Skeletal muscle tissue (tissue), 4 donors: ENCODE data around the gene ZNF598. TPM values are rescaled to one million over a fixed set of nuclear protein-coding genes. Genes with fewer than 3 reads are reported as not detected.

ENCODE experiments used
- H3K27ac ChIP-seq: one replicate; pipeline ENCODE4 v1.7.0; 2013; ENCODE audit warnings: mild to moderate bottlenecking, low read depth, low read length, inconsistent platforms
- H3K27me3 ChIP-seq, 3 donors: one replicate each; pipeline ENCODE4 v1.7.0; 2013; ENCODE audit warnings: low read length in 3 of 3; ENCODE audit not compliant: control insufficient read depth in 3 of 3, insufficient read depth in 3 of 3
- H3K36me3 ChIP-seq, 3 donors: one replicate each; pipeline ENCODE4 v1.7.0; 2013; ENCODE audit warnings: low read length in 3 of 3; ENCODE audit not compliant: control insufficient read depth in 3 of 3, insufficient read depth in 3 of 3
- H3K4me1 ChIP-seq, 3 donors: one replicate each; pipeline ENCODE4 v1.7.0; 2013; ENCODE audit warnings: low read length in 3 of 3, mild to moderate bottlenecking in 3 of 3; ENCODE audit not compliant: control insufficient read depth in 3 of 3, insufficient read depth in 3 of 3
- H3K4me3 ChIP-seq, 3 donors: one replicate each; pipeline ENCODE4 v1.7.0; 2013; ENCODE audit warnings: low read length in 3 of 3
- H3K9ac ChIP-seq, 3 donors: one replicate each; pipeline ENCODE4 v1.7.0; 2013; ENCODE audit warnings: low read length in 3 of 3, mild to moderate bottlenecking in 3 of 3, moderate library complexity in 2 of 3, low read depth in 1 of 3
- H3K9me3 ChIP-seq, 3 donors: one replicate each; pipeline ENCODE4 v1.7.0; 2013; ENCODE audit warnings: low read length in 3 of 3; ENCODE audit not compliant: control insufficient read depth in 3 of 3
- total RNA-seq: library from RNA; depleted of rRNA; stranded (reverse); fragments of >200 nt; gene quantifications from one replicate; pipeline ENCODE4 v1.2.3, GENCODE V29; 2014
- donor health status: Osteomylitis.

Gene ZNF598
- total RNA-seq, 1 donor from 2014 or later: 4.7 TPM

DNA sequence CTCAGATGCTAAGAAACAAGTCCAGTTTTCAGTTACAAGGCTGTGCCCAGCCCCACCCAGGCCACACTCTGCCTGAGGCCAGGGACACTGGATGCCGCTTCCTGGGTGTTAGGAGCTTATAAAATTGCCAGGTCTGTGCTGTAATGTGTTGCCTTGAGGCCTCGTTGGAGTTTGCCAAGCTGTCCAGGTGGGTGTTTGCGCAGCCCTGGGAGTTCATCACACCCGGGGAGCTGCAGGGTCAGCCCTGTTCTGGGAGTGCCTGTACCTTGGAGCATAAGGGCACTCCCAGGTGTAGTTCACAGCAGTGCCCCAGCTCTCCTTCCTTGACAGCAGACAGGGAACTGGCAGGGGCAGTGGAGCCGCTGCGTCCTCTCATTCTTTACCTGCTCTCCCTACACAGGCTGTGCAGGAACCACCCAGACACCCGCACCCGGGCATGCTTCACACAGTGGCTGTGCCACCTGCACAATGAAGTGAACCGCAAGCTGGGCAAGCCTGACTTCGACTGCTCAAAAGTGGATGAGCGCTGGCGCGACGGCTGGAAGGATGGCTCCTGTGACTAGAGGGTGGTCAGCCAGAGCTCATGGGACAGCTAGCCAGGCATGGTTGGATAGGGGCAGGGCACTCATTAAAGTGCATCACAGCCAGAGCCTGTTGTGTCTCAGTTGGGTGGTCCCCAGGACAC is 24.0 kb downstream of the ZNF598 start:
- H3K27ac ChIP-seq: no peak overlapping the region
- no peaks in the 10 kb centered on the region for H3K9me3 ChIP-seq
- peaks cover 23 to 31% (median 26%) of the 10 kb centered on the region in 3 donors for H3K27me3 ChIP-seq
- H3K4me1 ChIP-seq: peaks cover 26 to 50% (median 32%) of the 10 kb centered on the region in 3 donors
- peak overlapping the region in 1 of 3 donors; percentile 82 for H3K9ac ChIP-seq
- peaks cover 16 to 20% (median 18%) of the 10 kb centered on the region in 3 donors for H3K36me3 ChIP-seq
- peak overlapping the region in 2 of 3 donors; percentile 81 for H3K4me3 ChIP-seq

DNA sequence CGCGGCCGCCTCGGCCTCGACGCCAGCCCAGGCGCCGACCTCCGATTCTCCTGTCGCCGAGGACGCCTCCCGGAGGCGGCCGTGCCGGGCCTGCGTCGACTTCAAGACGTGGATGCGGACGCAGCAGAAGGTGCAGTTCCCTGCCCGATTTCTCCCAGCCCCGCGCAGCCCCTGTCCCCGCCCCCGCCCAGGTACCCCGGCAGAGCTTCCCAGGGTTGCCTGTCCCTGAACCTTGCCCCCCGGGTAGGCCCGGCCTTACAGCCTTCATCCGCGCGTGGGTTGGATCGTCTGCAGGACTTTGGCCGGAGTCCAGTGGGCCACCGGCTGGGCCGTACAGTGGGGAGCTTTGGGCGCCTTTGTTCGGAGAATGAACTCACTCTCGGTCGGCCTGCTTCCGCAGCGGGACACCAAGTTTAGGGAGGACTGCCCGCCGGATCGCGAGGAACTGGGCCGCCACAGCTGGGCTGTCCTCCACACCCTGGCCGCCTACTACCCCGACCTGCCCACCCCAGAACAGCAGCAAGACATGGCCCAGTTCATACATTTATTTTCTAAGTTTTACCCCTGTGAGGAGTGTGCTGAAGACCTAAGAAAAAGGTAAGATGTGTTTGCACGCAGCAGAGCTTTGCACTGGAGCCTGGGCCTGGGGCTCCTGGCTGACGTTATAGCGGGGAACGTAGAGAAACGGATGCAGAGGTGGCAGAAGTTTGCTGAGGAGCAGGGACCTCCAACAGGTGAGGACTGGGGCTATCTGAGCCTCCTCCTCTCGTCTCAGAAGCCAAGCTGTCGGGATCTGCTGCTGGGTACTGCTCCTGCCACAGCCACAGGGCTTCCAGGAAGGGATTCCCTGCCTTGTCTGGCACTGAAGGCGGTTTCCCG is 25.0 kb downstream of the ZNF598 start:
- H3K4me3 ChIP-seq: peak overlapping the region; percentile 60 to 81 (median 81)
- H3K27me3 ChIP-seq: peaks cover 20 to 32% (median 25%) of the 10 kb centered on the region in 3 donors
- no peaks in the 10 kb centered on the region for H3K9me3 ChIP-seq
- peak overlapping the region; percentile 33 to 82 (median 70) for H3K9ac ChIP-seq
- H3K27ac ChIP-seq: peak overlapping the region; percentile 47
- H3K36me3 ChIP-seq: peaks cover 16 to 20% (median 18%) of the 10 kb centered on the region in 3 donors
- H3K4me1 ChIP-seq: peaks cover 29 to 56% (median 37%) of the 10 kb centered on the region in 3 donors

DNA sequence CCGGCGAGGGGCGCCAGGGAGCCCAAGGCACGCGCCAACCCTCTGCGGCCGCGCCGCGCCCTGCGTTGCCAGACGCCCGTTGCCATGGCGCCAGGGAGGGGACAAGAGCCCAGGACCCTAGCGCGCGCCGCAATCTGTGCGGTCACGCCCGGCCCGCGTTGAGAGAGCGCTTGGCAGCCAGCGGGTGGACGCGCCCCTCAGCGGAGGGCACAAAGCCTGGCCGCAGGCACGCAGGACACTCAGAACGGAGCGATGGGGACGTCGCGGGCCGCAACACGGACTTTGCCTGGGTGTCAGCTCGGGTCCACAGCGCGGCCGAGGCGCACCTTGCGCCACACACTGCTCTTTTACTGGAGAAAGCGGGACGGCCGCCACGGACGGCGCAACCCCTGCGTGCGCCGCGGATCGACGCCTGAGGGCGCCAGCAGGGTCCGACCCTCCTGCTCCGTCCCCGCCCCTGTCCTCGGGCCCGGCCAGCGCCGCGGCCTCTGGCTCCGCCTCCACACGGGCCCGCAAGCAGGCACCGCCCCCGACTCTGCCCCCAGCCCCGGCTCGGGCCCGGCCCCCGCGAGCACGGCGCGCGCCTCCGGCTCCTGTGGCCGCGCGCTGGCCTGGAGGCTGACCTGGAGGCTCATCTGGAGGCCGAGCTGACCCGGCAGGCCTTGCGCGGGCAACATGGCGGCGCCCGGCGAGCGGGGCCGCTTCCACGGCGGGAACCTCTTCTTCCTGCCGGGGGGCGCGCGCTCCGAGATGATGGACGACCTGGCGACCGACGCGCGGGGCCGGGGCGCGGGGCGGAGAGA is 25.9 kb downstream of the ZNF598 start, which contains the start of gene GFER:
GFER (plus strand) TSS at position 650 of the 803 bp plus-strand sequence; CDS start at position 676, 26 bp downstream.
- Histone ChIP-seq H3K9ac (peak within 1 kb of the TSS; percentile 43 to 82 (median 70)), H3K27ac (peak within 1 kb of the TSS; percentile 47), H3K9me3 (no peaks in the 10 kb centered on the region), H3K4me1 (peaks cover 29 to 50% (median 37%) of the 10 kb centered on the region in 3 donors), H3K36me3 (peaks cover 17 to 20% (median 18%) of the 10 kb centered on the region in 3 donors), H3K4me3 (peak within 1 kb of the TSS; percentile 60 to 81 (median 81)), H3K27me3 (peaks cover 12 to 27% (median 21%) of the 10 kb centered on the region in 3 donors)

DNA sequence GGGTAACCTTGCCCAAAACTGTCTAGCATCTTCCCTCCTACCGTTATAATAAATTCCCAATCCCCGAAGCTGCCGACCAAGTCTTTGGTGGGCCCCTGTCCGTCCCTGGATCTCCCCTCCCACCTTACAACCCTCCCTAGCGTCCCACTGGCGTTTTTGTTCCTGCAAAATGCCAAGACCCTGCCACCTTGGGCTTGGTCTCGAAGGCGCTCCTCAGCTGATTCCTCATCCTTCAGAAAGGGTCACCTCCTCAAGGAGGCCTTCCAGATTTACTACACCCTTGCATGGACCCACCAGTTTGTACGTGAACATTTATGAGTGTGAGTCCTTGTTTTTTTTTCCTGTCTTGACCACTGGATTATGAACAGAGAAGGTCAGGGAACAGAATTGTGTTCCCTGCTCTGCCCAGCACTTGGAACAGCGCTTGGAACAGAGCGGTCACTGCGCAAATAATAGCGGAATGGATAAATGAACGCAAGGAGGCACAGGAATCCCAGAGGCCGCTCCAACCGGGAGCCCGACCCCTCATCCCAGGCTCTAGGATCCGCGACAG is 26.6 kb downstream of the ZNF598 start:
- Histone ChIP-seq H3K4me1 (peaks cover 29 to 50% (median 37%) of the 10 kb centered on the region in 3 donors), H3K36me3 (peaks cover 21 to 25% (median 23%) of the 10 kb centered on the region in 3 donors), H3K4me3 (peak overlapping the region; percentile 54 to 81 (median 81)), H3K27ac (peak overlapping the region; percentile 44), H3K9me3 (no peaks in the 10 kb centered on the region), H3K9ac (peak overlapping the region; percentile 43 to 82 (median 65)), H3K27me3 (peaks cover 7 to 23% (median 17%) of the 10 kb centered on the region in 3 donors)

DNA sequence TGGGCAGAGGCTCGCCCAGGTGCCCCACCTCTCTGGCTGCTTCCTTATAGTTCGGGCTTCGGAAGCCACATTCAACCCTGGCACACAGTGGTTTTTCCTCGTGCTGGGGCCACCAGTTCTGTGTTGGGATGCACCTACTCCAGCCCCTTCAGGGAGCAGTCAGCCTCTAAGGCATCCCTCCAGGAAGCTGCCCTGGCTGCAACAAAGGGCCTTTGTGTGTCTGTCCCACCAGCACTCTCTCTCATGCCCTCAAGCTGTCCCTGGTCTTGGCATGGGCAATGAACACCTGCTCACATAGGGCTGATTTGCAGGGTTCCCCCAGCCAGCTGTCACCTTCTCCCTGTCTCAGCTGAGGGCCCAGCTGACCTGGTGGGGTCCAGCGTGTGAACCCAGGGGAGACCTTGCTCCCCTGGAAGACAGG is 27.6 kb downstream of the ZNF598 start:
- H3K27ac ChIP-seq: no peak overlapping the region
- peaks cover 29 to 50% (median 37%) of the 10 kb centered on the region in 3 donors for H3K4me1 ChIP-seq
- H3K27me3 ChIP-seq: peaks cover 5 to 17% (median 16%) of the 10 kb centered on the region in 3 donors
- H3K9ac ChIP-seq: peak overlapping the region in 1 of 3 donors; percentile 16
- no peaks in the 10 kb centered on the region for H3K9me3 ChIP-seq
- no peak overlapping the region for H3K4me3 ChIP-seq
- peaks cover 30 to 32% (median 32%) of the 10 kb centered on the region in 3 donors for H3K36me3 ChIP-seq

DNA sequence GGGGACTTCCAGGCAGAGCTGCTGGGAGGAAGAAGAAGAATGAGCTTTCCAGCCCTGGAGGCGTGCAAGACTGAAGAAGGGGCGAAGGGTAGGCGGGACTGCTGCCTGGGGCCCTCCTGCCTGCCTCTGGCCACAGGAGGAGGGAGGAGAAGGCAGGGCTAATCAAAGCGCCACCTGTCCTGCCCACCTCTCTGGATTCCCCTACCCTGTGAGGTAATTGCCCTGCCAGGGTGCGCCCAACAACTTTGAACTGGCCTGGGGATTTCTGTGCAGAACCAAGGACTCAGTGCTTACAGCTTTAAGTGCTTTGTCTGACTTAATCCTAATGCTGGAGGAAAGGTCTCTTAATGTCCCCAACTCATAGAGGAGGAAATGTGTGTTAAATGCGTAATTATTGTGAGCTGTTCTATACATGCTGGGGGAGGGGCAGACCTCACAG is 28.2 kb downstream of the ZNF598 start, which contains the start of gene NOXO1:
NOXO1 (minus strand) TSS at position 72 of the 439 bp plus-strand sequence. CDS start 290 bp downstream, outside the sequence.
- Histone ChIP-seq H3K27ac (no peak within 1 kb of the TSS), H3K4me1 (peaks cover 29 to 50% (median 37%) of the 10 kb centered on the region in 3 donors), H3K9ac (peak within 1 kb of the TSS in 1 of 3 donors; percentile 33), H3K27me3 (peaks cover 5 to 20% (median 17%) of the 10 kb centered on the region in 3 donors), H3K9me3 (no peaks in the 10 kb centered on the region), H3K4me3 (no peak within 1 kb of the TSS), H3K36me3 (peaks cover 30 to 33% (median 32%) of the 10 kb centered on the region in 3 donors)

DNA sequence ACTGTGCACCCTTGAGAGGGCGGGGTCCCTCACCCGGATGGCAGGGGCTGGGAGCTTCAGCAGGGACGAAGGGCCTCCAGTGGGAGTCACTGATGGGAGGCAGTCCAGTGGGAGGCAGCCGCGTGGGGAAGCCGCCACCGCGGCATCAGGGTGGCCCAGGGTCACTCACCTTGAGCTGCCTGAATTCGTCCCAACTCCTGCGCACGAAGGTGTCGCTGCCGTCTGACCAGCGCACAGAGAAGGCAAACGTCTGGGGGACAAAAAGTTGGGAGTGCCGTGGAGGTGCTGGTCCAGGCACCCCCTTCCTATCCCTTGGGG is 28.9 kb downstream of the ZNF598 start:
- H3K27ac ChIP-seq: no peak overlapping the region
- peaks cover 5 to 20% (median 17%) of the 10 kb centered on the region in 3 donors for H3K27me3 ChIP-seq

DNA sequence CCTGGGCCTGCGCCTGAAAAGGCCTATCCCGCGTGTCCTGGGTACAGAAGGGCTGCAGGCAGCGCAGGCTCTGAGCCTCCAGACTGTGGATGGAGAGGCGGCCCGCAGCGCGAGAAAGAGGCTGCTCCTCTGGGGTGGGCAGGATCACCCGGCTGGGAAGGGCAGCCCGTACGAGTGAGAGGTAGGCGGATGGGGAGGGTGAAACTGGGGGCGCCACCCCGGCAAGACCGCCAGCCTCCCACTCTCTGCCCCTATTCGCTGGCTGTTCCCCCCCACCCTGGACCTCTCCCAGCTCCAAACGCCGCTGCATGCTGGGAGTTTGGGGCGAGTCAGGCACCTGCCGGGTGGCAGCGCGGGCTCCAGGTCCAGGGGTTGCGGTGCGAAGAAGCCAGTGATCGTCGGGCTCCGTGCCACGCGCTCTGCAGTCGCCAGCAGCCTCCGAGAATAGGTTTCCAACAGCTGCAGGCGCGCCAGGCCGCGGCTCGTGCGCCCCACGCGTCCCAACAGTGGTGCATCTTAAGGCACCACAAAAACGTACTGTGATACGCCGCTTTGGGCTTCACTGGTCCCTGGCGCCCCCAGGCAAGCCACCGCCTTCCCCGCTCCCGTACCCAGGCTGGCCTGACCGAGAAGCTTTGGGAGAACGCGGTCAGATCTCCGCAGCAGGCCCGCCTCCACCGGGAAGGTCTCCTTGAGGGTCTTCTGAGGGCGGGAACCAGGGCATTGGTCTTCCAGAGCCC is 29.4 kb downstream of the ZNF598 start:
- peaks cover 5 to 20% (median 17%) of the 10 kb centered on the region in 3 donors for H3K27me3 ChIP-seq
- no peak overlapping the region for H3K4me3 ChIP-seq
- peaks cover 30 to 34% (median 34%) of the 10 kb centered on the region in 3 donors for H3K36me3 ChIP-seq
- H3K9ac ChIP-seq: peak overlapping the region in 1 of 3 donors; percentile 33
- peaks cover 25 to 45% (median 33%) of the 10 kb centered on the region in 3 donors for H3K4me1 ChIP-seq
- no peaks in the 10 kb centered on the region for H3K9me3 ChIP-seq
- no peak overlapping the region for H3K27ac ChIP-seq

More for the DNA sequence above, 28.9 kb downstream of the ZNF598 start:
- Histone ChIP-seq H3K9me3 (no peaks in the 10 kb centered on the region), H3K9ac (peak overlapping the region in 1 of 3 donors; percentile 33), H3K4me1 (peaks cover 29 to 50% (median 37%) of the 10 kb centered on the region in 3 donors), H3K4me3 (no peak overlapping the region), H3K36me3 (peaks cover 30 to 33% (median 32%) of the 10 kb centered on the region in 3 donors)
